ENCODE data around the gene POLR2M. TPM values are rescaled to one million over a fixed set of nuclear protein-coding genes. Genes with fewer than 3 reads are reported as not detected.

The POLR2M gene
- total RNA-seq, result 10 to 100 TPM; 66.5 to 70.4 TPM

- H3K27me3 Mint-ChIP-seq, result peaks cover 6% of the 10 kb centered on the region
- H3K27ac Mint-ChIP-seq, result peak within 1 kb of the TSS; percentile 86
- no peaks in the 10 kb centered on the region for H3K9me3 Mint-ChIP-seq (ENCODE audit: low read depth)
- peak; percentile 95 for DNase-seq
- H3K4me3 Mint-ChIP-seq, result peak within 1 kb of the TSS; percentile 77
- CTCF ChIA-PET, result interaction anchor here (0.9 to 4.8 kb wide), 9 partner anchors 12 to 400 kb away, joined by 3 to 25 read pairs (median 3); no protein-coding TSS in a partner anchor
- ATAC-seq, result peak; percentile 93
- H3K4me1 Mint-ChIP-seq, result peaks cover 59% of the 10 kb centered on the region
- peaks cover 26% of the 10 kb centered on the region for H3K36me3 Mint-ChIP-seq
Observed at GRCh38 chr15:57706405-57707209, at the start of gene POLR2M. POLR2M (plus strand) TSS chr15:57706714; CDS start chr15:57706843, 129 bp downstream.

- DNase-seq, result no peak
- Mint-ChIP-seq H3K27ac (no peak overlapping the region), H3K9me3 (ENCODE audit: low read depth) (no peaks in the 10 kb centered on the region), H3K4me1 (no peaks in the 10 kb centered on the region), H3K4me3 (no peak overlapping the region), H3K27me3 (peaks cover 36% of the 10 kb centered on the region), H3K36me3 (no peaks in the 10 kb centered on the region)
- ATAC-seq, result no peak
- CTCF ChIA-PET, result interaction anchor here (0.7 kb wide), 1 partner anchor 98 kb away, joined by 4 read pairs; no protein-coding TSS in a partner anchor
Observed at GRCh38 chr15:57657619-57658018, 48.9 kb upstream of the POLR2M start.

GRCh38 chr15:57662091-57662744 lies 44.3 kb upstream of the POLR2M start:
- H3K9me3 Mint-ChIP-seq (ENCODE audit: low read depth), result no peaks in the 10 kb centered on the region
- no peaks in the 10 kb centered on the region for H3K36me3 Mint-ChIP-seq
- no peak overlapping the region for H3K4me3 Mint-ChIP-seq
- DNase-seq (no peak), ATAC-seq (no peak)
- no peaks in the 10 kb centered on the region for H3K4me1 Mint-ChIP-seq
- peaks cover 49% of the 10 kb centered on the region for H3K27me3 Mint-ChIP-seq
- H3K27ac Mint-ChIP-seq, result no peak overlapping the region
- CTCF ChIA-PET, result interaction anchor here (1.3 kb wide), 1 partner anchor 101 kb away, joined by 3 read pairs; no protein-coding TSS in a partner anchor

DNA sequence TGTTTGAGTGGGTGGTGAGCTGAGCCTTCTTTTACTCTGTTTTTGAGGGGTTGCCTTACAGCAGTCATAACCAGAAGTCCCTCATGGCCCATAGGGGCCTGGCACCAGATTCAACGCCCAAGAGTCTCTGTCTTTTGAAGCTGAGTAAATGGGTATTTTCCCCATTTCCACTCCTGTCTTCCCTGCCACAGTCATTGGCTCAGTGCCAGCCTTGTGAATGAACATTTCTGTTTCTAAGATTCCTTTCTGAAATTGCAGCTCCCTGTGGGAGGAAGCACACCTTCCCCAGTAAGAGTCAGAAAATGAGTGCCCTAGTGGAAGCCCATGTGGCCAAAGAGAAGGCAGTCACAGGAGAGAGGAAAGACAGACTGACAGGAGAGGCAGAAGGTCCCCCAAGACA lies 43.7 kb upstream of the POLR2M start:
- Mint-ChIP-seq H3K27ac (no peak overlapping the region), H3K4me1 (no peaks in the 10 kb centered on the region), H3K4me3 (no peak overlapping the region), H3K27me3 (peaks cover 53% of the 10 kb centered on the region), H3K9me3 (ENCODE audit: low read depth) (no peaks in the 10 kb centered on the region), H3K36me3 (no peaks in the 10 kb centered on the region)
- ATAC-seq, result no peak
- no peak for DNase-seq
- CTCF ChIA-PET, result interaction anchor here (1.3 to 1.4 kb wide), 2 partner anchors 15 to 101 kb away, joined by 3 to 4 read pairs; no protein-coding TSS in a partner anchor

DNA sequence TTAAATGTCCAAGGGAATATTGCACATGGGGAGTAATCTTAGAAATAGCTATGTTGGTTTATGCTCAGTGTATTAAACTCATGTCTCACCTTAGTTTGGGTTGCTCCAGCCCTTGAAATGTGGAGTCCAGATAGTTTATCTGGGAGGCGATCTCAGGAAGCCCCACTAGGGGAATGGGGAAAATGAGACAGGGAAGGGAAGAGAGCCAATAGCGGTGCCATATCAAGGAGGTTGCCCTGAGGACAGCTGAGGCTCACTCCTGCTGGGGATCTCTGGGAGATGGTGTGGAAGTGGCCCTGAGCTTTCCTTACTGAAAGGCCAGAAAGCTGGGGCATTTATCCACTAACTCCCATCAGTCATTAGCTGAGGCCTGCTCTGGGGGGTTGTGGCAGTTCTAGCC lies 43.3 kb upstream of the POLR2M start:
- CTCF ChIA-PET, result interaction anchor here (1.4 to 1.6 kb wide), 2 partner anchors 14 to 22 kb away, joined by 4 read pairs; no protein-coding TSS in a partner anchor
- peaks cover 53% of the 10 kb centered on the region for H3K27me3 Mint-ChIP-seq
- no peaks in the 10 kb centered on the region for H3K36me3 Mint-ChIP-seq
- DNase-seq (no peak), ATAC-seq (no peak)
- H3K9me3 Mint-ChIP-seq (ENCODE audit: low read depth), result no peaks in the 10 kb centered on the region
- no peak overlapping the region for H3K27ac Mint-ChIP-seq
- H3K4me3 Mint-ChIP-seq, result no peak overlapping the region
- no peaks in the 10 kb centered on the region for H3K4me1 Mint-ChIP-seq

- Mint-ChIP-seq H3K9me3 (ENCODE audit: low read depth) (no peaks in the 10 kb centered on the region), H3K27me3 (peaks cover 57% of the 10 kb centered on the region), H3K4me3 (no peak overlapping the region), H3K27ac (no peak overlapping the region), H3K36me3 (no peaks in the 10 kb centered on the region), H3K4me1 (no peaks in the 10 kb centered on the region)
- no peak for ATAC-seq
- DNase-seq, result no peak
- CTCF ChIA-PET, result interaction anchor here (1.4 kb wide), 1 partner anchor 67 kb away, joined by 5 read pairs; no protein-coding TSS in a partner anchor
Observed at GRCh38 chr15:57665194-57665593, 41.3 kb upstream of the POLR2M start.

- no peaks in the 10 kb centered on the region for H3K36me3 Mint-ChIP-seq
- CTCF ChIA-PET, result no interaction called here
- H3K27me3 Mint-ChIP-seq, result peaks cover 59% of the 10 kb centered on the region
- H3K27ac Mint-ChIP-seq, result no peak overlapping the region
- no peak overlapping the region for H3K4me3 Mint-ChIP-seq
- no peaks in the 10 kb centered on the region for H3K9me3 Mint-ChIP-seq (ENCODE audit: low read depth)
- ATAC-seq (no peak), DNase-seq (no peak)
- no peaks in the 10 kb centered on the region for H3K4me1 Mint-ChIP-seq
Observed at GRCh38 chr15:57665939-57666338, 40.6 kb upstream of the POLR2M start.

DNA sequence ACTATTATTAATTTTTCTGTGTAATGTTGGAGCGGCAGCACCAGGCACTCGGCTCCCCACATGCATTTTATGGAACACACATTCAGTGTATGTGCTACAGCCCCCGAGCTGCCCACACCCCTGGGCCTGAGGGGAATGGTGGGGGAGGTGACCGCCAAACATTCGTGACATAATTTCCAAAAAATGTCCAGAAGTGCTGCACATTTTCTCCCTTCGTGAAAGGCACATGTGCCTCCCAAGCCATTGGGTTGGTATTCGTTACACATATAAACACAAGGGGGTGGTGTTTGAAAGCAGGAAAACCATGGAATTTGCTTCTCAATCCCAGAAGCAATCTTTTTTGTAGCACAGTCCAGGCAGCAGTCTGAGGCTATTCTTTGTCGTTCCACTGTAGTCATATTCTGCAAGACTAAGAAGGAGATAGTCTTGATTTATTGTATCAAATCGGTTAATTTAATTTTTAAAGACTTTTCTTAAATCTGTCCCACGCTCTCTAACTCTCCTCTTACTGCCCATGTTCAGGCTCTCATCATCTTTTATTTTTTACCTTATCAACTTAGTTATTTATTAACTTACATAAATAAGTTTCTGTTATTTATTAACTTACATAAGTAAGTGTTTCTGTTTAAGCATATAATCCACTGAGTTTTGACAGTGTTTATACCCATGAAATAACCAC lies 39.2 kb upstream of the POLR2M start:
- Mint-ChIP-seq H3K27ac (no peak overlapping the region), H3K27me3 (peaks cover 58% of the 10 kb centered on the region), H3K9me3 (ENCODE audit: low read depth) (no peaks in the 10 kb centered on the region), H3K4me1 (no peaks in the 10 kb centered on the region), H3K36me3 (no peaks in the 10 kb centered on the region), H3K4me3 (no peak overlapping the region)
- ATAC-seq (no peak), DNase-seq (no peak)
- CTCF ChIA-PET, result no interaction called here

GRCh38 chr15:57668016-57668415 lies 38.5 kb upstream of the POLR2M start:
- no peak overlapping the region for H3K27ac Mint-ChIP-seq
- H3K36me3 Mint-ChIP-seq, result no peaks in the 10 kb centered on the region
- no peaks in the 10 kb centered on the region for H3K4me1 Mint-ChIP-seq
- DNase-seq, result no peak
- H3K4me3 Mint-ChIP-seq, result no peak overlapping the region
- no peaks in the 10 kb centered on the region for H3K9me3 Mint-ChIP-seq (ENCODE audit: low read depth)
- H3K27me3 Mint-ChIP-seq, result peaks cover 60% of the 10 kb centered on the region
- CTCF ChIA-PET, result interaction anchor here (1.1 kb wide), 1 partner anchor 13 kb away, joined by 3 read pairs; no protein-coding TSS in a partner anchor
- no peak for ATAC-seq

DNA sequence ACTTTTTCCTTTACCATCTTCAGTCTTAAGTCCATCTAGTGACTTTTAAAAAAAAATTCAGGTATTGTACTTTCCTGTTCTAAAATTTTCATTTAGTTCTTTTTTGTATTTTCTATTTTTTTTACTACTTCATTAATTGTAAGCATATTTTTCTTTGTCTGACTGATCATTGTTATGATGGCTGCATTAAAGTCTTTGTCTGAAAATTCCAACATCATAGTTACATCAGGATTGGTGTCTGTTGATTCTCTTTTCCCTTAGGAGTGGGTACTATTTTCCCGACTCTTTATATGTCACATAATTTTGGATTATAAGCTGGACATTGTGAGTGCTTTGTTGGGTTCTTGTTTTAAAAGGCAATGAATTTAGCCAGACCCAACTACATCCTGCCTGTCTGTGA lies 34.9 kb upstream of the POLR2M start:
- Mint-ChIP-seq H3K4me3 (no peak overlapping the region), H3K36me3 (no peaks in the 10 kb centered on the region), H3K27me3 (peaks cover 58% of the 10 kb centered on the region), H3K4me1 (no peaks in the 10 kb centered on the region), H3K9me3 (ENCODE audit: low read depth) (no peaks in the 10 kb centered on the region), H3K27ac (no peak overlapping the region)
- no peak for ATAC-seq
- DNase-seq, result no peak
- CTCF ChIA-PET, result no interaction called here

GRCh38 chr15:57675481-57676181 lies 30.9 kb upstream of the POLR2M start:
- no peaks in the 10 kb centered on the region for H3K9me3 Mint-ChIP-seq (ENCODE audit: low read depth)

GRCh38 chr15:57676585-57676984 lies 29.9 kb upstream of the POLR2M start:
- no peak overlapping the region for H3K27ac Mint-ChIP-seq
- CTCF ChIA-PET, result no interaction called here
- peaks cover 8% of the 10 kb centered on the region for H3K4me1 Mint-ChIP-seq
- no peak overlapping the region for H3K4me3 Mint-ChIP-seq
- no peaks in the 10 kb centered on the region for H3K9me3 Mint-ChIP-seq (ENCODE audit: low read depth)
- ATAC-seq, result no peak
- H3K27me3 Mint-ChIP-seq, result peaks cover 21% of the 10 kb centered on the region
- H3K36me3 Mint-ChIP-seq, result no peaks in the 10 kb centered on the region
- DNase-seq, result no peak

More at GRCh38 chr15:57675481-57676181, 30.9 kb upstream of the POLR2M start:
- DNase-seq (no peak), ATAC-seq (no peak)
- peaks cover 27% of the 10 kb centered on the region for H3K27me3 Mint-ChIP-seq
- H3K27ac Mint-ChIP-seq, result no peak overlapping the region
- no peak overlapping the region for H3K4me3 Mint-ChIP-seq
- peaks cover 6% of the 10 kb centered on the region for H3K4me1 Mint-ChIP-seq
- CTCF ChIA-PET, result no interaction called here
- H3K36me3 Mint-ChIP-seq, result no peaks in the 10 kb centered on the region

DNA sequence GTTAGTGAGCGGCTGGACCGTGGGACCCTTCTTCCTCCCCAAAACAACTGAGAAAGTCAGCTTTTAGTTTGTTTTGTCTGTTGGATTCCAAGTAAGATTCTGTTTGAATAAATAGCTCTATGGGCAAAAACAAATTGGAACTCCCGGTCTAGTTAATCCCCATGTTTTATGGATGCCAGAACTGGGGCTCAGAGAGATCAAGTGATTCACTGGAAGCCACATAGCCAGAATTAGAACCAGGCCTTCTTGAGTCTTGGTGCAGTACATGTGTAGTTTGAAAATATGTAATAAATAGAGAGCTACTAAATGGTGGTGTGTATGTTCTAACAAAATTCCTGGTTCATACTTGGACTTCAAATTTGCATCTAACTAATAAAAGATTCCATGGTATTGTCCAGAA lies 29.3 kb upstream of the POLR2M start:
- Mint-ChIP-seq H3K4me1 (peaks cover 8% of the 10 kb centered on the region), H3K36me3 (no peaks in the 10 kb centered on the region), H3K27ac (no peak overlapping the region), H3K9me3 (ENCODE audit: low read depth) (no peaks in the 10 kb centered on the region), H3K27me3 (peaks cover 15% of the 10 kb centered on the region), H3K4me3 (no peak overlapping the region)
- CTCF ChIA-PET, result interaction anchor here (1.3 kb wide), 1 partner anchor 14 kb away, joined by 4 read pairs; no protein-coding TSS in a partner anchor
- ATAC-seq (no peak), DNase-seq (no peak)
